ENCODE data around the gene MUCL3.
A peak's percentile ranks its signal among the peaks of the same experiment; 100 is the strongest.

Gene MUCL3

GRCh38 chr6:30914854-30915590 is 25.8 kb upstream of the MUCL3 start:
- TF ChIP-seq ZNF565 (CRISPR knock-in tag; conservative IDR thresholded peaks at IDR 0.05; ENCODE audit: low read depth): no peak
- TF ChIP-seq ZFP30 (CRISPR knock-in tag; IDR thresholded peaks at IDR 0.05): no peak
- no peak for TF ChIP-seq PATZ1 (CRISPR knock-in tag; IDR thresholded peaks at IDR 0.05; ENCODE audit: borderline replicate concordance)
- no peak for TF ChIP-seq PPARA (CRISPR knock-in tag; IDR thresholded peaks at IDR 0.05; ENCODE audit: borderline replicate concordance)
- TF ChIP-seq ZC3H10 (CRISPR knock-in tag; IDR thresholded peaks at IDR 0.05): no peak
- TF ChIP-seq ZNF8 (CRISPR knock-in tag; IDR thresholded peaks at IDR 0.05): no peak
- no peak for TF ChIP-seq ARNTL (CRISPR knock-in tag; IDR thresholded peaks at IDR 0.05; ENCODE audit: borderline replicate concordance, low read depth)
- TF ChIP-seq ZFP3 (CRISPR knock-in tag; IDR thresholded peaks at IDR 0.05): no peak
- peak; percentile 2 for ATAC-seq

GRCh38 chr6:30915591-30915946 is 25.2 kb upstream of the MUCL3 start:
- TF ChIP-seq TSHZ2 (CRISPR knock-in tag; IDR thresholded peaks at IDR 0.05) (no peak), PATZ1 (CRISPR knock-in tag; IDR thresholded peaks at IDR 0.05; ENCODE audit: borderline replicate concordance) (no peak), TOX (CRISPR knock-in tag; IDR thresholded peaks at IDR 0.05; ENCODE audit: borderline replicate concordance) (no peak), ZFP30 (CRISPR knock-in tag; IDR thresholded peaks at IDR 0.05) (no peak), ZC3H10 (CRISPR knock-in tag; IDR thresholded peaks at IDR 0.05) (no peak), ZNF8 (CRISPR knock-in tag; IDR thresholded peaks at IDR 0.05) (no peak), TCF4 (CRISPR knock-in tag; IDR thresholded peaks at IDR 0.05; ENCODE audit: borderline replicate concordance) (no peak), CSDC2 (CRISPR knock-in tag; IDR thresholded peaks at IDR 0.05) (no peak), OSR1 (CRISPR knock-in tag; IDR thresholded peaks at IDR 0.05) (no peak), ZFP3 (CRISPR knock-in tag; IDR thresholded peaks at IDR 0.05) (no peak), ZNF565 (CRISPR knock-in tag; conservative IDR thresholded peaks at IDR 0.05; ENCODE audit: low read depth) (no peak), CSRNP3 (CRISPR knock-in tag; IDR thresholded peaks at IDR 0.05) (no peak), ARNTL (CRISPR knock-in tag; IDR thresholded peaks at IDR 0.05; ENCODE audit: borderline replicate concordance, low read depth) (no peak), BACH2 (CRISPR knock-in tag; IDR thresholded peaks at IDR 0.05; ENCODE audit: borderline replicate concordance) (no peak), POU6F1 (CRISPR knock-in tag; IDR thresholded peaks at IDR 0.05; ENCODE audit: borderline replicate concordance, low read depth) (no peak), ISL1 (CRISPR knock-in tag; IDR thresholded peaks at IDR 0.05) (no peak)
- peak; percentile 73 for ATAC-seq

GRCh38 chr6:30917041-30917440 is 23.7 kb upstream of the MUCL3 start:
- TF ChIP-seq BACH2 (CRISPR knock-in tag; IDR thresholded peaks at IDR 0.05; ENCODE audit: borderline replicate concordance) (no peak), ZC3H10 (CRISPR knock-in tag; IDR thresholded peaks at IDR 0.05) (no peak), ZFP3 (CRISPR knock-in tag; IDR thresholded peaks at IDR 0.05) (no peak), ZNF565 (CRISPR knock-in tag; conservative IDR thresholded peaks at IDR 0.05; ENCODE audit: low read depth) (no peak), POU6F1 (CRISPR knock-in tag; IDR thresholded peaks at IDR 0.05; ENCODE audit: borderline replicate concordance, low read depth) (no peak), CSDC2 (CRISPR knock-in tag; IDR thresholded peaks at IDR 0.05) (no peak), RARB (CRISPR knock-in tag; IDR thresholded peaks at IDR 0.05) (no peak), TSHZ2 (CRISPR knock-in tag; IDR thresholded peaks at IDR 0.05) (no peak)
- no peak for ATAC-seq

Data from SK-N-SH treated with all-trans-retinoic acid at 6 μM for 48 hours (cell line).